Thyroid gland (tissue), 4 donors: ENCODE results near the gene APOBR.

Experiments used
- POLR2A ChIP-seq, 2 donors: fragments of 450-650 bp; IDR thresholded peaks; one replicate each; pipeline ENCODE4 v1.6.1; 2017; ENCODE audit warnings: antibody characterized with exemption in 2 of 2, mild to moderate bottlenecking in 2 of 2, moderate library complexity in 1 of 2
- TF ChIP-seq, protein P1 (sequence below), 6 experiments: fragments of 200-600 bp in 3 of 6; fragments of 450-650 bp in 3 of 6; sonication (generic) in 3 of 6; IDR thresholded peaks; one replicate each; pipeline ENCODE4 v1.5.1; 2016 to 2019; ENCODE audit warnings: antibody characterized with exemption in 6 of 6, mild to moderate bottlenecking in 2 of 6, inconsistent platforms in 1 of 6, moderate library complexity in 1 of 6

DNA sequence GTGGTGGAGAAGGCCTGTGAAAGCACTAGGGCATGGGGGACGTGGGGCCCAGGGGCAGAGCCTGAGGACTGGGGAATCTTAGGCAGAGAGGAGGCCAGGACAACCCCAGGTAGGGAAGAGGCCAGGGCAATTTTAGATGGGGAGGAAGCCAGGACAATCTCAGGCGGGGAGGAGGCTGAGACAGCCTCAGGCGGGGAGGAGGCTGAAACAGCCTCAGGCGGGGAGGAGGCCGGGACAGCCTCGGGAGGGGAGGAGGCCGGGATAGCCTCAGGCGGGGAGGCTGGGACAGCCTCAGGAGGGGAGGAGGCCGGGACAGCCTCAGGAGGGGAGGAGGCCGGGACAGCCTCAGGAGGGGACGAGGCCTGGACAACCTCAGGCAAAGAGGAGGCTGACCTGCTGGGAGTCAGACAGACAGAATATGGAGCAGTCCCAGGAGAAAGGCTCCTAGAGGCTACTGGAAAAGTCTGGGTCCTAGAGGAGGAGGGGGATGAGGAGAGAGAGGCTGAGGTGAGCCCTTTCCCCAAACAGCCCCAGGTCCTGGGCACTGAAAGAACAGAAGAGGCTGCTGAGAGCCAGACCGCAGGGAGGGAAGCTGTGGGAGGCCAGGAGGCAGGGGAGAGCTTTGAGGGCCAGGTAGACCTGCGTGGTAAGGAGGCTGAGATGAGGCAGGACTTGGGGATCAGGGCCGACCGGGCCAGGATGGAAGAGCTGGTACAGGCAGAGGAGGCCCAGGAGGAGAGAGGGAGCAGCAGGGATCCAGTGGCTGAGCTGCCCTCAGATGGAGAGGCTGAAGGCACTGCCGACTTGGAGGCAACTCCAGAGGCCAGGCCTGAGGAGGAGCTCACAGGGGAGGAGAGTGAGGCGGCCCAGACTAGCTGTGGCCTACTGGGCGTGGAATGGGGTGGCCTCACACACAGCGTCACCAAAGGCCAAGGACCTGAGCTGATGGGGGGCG, 1.6 kb downstream of the APOBR start:
- TF ChIP-seq, protein P1, sequence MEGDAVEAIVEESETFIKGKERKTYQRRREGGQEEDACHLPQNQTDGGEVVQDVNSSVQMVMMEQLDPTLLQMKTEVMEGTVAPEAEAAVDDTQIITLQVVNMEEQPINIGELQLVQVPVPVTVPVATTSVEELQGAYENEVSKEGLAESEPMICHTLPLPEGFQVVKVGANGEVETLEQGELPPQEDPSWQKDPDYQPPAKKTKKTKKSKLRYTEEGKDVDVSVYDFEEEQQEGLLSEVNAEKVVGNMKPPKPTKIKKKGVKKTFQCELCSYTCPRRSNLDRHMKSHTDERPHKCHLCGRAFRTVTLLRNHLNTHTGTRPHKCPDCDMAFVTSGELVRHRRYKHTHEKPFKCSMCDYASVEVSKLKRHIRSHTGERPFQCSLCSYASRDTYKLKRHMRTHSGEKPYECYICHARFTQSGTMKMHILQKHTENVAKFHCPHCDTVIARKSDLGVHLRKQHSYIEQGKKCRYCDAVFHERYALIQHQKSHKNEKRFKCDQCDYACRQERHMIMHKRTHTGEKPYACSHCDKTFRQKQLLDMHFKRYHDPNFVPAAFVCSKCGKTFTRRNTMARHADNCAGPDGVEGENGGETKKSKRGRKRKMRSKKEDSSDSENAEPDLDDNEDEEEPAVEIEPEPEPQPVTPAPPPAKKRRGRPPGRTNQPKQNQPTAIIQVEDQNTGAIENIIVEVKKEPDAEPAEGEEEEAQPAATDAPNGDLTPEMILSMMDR (IDR thresholded peaks at IDR 0.05), result no peak
- TF ChIP-seq POLR2A (IDR thresholded peaks at IDR 0.05), result no peak
